ENCODE measurements around the gene DAAM2.

DNA sequence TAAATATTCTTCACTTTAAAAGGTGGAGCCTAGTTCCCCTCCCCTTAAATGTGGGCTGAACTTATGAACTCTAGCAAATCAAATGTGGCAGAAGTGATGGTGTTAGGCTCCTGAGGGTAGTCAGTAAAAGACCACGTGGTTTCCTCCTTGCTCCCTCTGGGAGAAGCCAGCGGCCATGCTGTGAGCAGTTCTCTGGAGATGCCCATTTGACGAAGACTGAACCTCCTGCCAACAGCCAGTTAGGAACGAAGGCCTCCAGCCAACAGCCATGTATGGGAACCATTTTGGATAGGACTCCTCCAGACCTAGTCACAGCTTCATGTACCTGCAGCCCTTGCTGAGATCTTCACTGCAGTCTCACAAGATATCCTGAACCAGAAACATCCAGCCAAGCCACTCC is 149.6 kb downstream of the DAAM2 start:
- TF ChIP-seq POLR2A (IDR thresholded peaks at IDR 0.05; ENCODE audit: low read depth, low read length) (no peak), POLR2AphosphoS5 (IDR thresholded peaks at IDR 0.05; ENCODE audit: low read depth, low read length) (no peak), SPI1 (IDR thresholded peaks at IDR 0.05; ENCODE audit: low read depth, low read length) (no peak), TAF1 (IDR thresholded peaks at IDR 0.05; ENCODE audit: low read depth, low read length) (no peak), PAX5 (IDR thresholded peaks at IDR 0.05; ENCODE audit: insufficient read depth, low read length, severe bottlenecking) (no peak), POU2F2 (IDR thresholded peaks at IDR 0.05; ENCODE audit: low read depth, low read length) (no peak)

Data from GM12891 (cell line).